ENCODE results near the gene CNST.
"Not testable (repeated sequence)": the region's sequence is repeated elsewhere in the genome, so short reads cannot be mapped to it uniquely, and the experiment has no call there.

CNST gene

DNA sequence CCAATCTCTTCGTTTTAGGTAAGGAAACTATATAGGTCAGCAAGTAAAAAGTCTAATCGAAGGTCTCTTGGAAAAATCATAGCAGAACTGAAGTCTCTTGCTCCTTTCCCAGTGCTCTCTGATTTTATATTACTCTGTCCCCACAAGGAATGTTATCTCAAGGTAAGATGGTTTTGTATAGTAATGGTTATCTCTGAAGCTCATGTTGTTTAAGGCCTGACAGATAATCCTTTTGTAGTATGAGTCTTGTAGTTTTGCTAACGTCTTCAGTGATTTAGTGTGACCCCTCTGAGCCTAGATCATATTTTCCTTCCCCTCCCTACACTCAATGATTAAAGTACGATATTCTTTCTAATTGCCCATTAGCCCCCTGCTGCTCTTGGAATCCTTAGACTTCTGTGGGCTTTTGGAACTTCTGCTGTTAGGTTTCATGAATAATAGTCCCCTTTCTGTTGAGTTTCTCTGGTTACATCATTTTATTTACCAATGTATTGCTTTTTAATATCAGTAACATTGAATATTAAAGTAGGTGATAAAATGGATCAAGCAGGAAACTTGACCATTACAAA is 52.1 kb downstream of the CNST start:
- no peak overlapping the region for H3K27ac ChIP-seq (ENCODE audit: low read depth, low read length)
- H3K4me1 ChIP-seq (ENCODE audit: control insufficient read depth, insufficient read depth, low read length, unreplicated experiment): peaks cover 19% of the 10 kb centered on the region
- peaks cover 6% of the 10 kb centered on the region for H3K79me2 ChIP-seq (ENCODE audit: control insufficient read depth, insufficient read depth, low read length, unreplicated experiment)
- no peak overlapping the region for H2AFZ ChIP-seq (ENCODE audit: low read length, unreplicated experiment)
- H3K4me3 ChIP-seq (ENCODE audit: low read depth, low read length): no peak overlapping the region
- H3K36me3 ChIP-seq (ENCODE audit: insufficient read depth, low read length): no peaks in the 10 kb centered on the region
- no peaks in the 10 kb centered on the region for H3K27me3 ChIP-seq (ENCODE audit: insufficient read depth, low read length)

DNA sequence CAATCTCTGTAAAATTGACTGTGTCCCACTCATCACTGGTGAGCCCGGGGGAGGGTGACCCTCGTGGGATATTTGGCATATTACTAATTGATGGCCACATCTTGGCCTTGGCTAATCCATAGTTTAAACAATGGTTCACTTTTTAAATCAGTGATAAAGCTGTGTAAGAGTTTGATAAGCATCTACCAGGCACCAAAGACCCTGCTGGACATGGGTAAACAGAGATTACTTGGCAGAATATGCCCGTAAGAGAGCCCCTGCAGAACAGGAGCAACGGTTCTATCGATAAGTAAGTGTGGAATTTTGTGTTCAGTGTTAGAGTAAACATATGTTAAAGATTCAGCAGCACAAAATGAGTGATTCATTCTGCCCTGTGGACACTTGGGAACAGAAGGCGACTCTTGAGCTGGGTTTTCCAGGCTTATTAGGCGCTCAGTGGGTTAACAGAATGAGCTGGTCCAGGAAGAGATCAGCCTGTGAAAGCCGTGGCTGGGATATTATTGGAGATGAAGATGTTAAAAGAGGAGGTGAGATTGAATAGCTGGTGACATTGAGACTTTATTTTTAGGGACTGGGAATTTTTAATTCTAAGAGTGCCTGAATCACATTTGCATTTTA is 55.9 kb downstream of the CNST start:
- Histone ChIP-seq H3K79me2 (ENCODE audit: control insufficient read depth, insufficient read depth, low read length, unreplicated experiment) (peaks cover 6% of the 10 kb centered on the region), H3K27me3 (ENCODE audit: insufficient read depth, low read length) (no peaks in the 10 kb centered on the region), H3K36me3 (ENCODE audit: insufficient read depth, low read length) (peaks cover 3% of the 10 kb centered on the region; the same call in 1 of the 2 replicates), H3K4me3 (ENCODE audit: low read depth, low read length) (no peak overlapping the region), H3K27ac (ENCODE audit: low read depth, low read length) (no peak overlapping the region), H2AFZ (ENCODE audit: low read length, unreplicated experiment) (no peak overlapping the region), H3K4me1 (ENCODE audit: control insufficient read depth, insufficient read depth, low read length, unreplicated experiment) (peaks cover 5% of the 10 kb centered on the region)

DNA sequence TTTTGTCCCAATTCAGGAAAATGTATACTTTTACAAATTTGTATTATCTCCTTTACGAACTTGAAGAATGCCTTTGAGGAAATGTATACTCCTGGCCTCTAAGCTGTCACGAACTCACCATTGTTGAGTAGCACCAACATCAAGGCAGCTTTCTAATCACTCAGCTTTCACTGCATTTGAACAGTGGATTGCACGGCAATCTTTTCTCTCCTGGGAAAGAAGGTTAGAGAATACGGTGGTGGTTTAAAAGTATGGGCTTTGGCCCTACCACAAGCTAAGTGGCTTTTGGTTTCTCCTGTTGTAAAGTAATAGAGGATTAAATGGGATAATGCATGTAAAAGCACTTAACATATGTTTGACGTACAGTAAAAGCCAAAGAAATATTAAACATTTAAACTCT is 57.8 kb downstream of the CNST start:
- Histone ChIP-seq H3K4me1 (ENCODE audit: control insufficient read depth, insufficient read depth, low read length, unreplicated experiment) (peaks cover 2% of the 10 kb centered on the region), H2AFZ (ENCODE audit: low read length, unreplicated experiment) (no peak overlapping the region), H3K79me2 (ENCODE audit: control insufficient read depth, insufficient read depth, low read length, unreplicated experiment) (peaks cover 2% of the 10 kb centered on the region), H3K36me3 (ENCODE audit: insufficient read depth, low read length) (peaks cover 6% of the 10 kb centered on the region; the same call in 1 of the 2 replicates), H3K27ac (ENCODE audit: low read depth, low read length) (no peak overlapping the region), H3K27me3 (ENCODE audit: insufficient read depth, low read length) (no peaks in the 10 kb centered on the region), H3K4me3 (ENCODE audit: low read depth, low read length) (no peak overlapping the region)

DNA sequence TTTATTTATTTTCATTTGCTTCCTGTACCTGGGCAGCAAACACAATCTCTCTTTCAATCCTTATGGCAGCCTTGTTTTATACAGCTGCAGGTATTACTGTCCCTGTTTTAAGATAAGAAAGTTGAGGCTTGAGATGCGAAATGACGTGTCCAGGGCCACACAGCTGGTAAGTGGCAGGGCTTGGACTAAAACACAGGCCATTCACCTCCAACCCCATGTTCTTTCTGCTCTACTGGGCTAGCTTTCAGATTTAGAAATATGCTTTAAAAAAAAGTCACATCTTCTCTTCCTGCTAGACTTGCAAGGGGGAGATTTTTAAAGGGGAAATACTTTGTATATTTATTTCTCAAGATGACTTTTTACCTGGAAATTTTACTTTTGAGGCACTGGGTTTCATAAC is 62.8 kb downstream of the CNST start:
- H3K36me3 ChIP-seq (ENCODE audit: insufficient read depth, low read length): peaks cover 16% of the 10 kb centered on the region
- H3K27ac ChIP-seq (ENCODE audit: low read depth, low read length): no peak overlapping the region
- H3K4me3 ChIP-seq (ENCODE audit: low read depth, low read length): no peak overlapping the region
- no peaks in the 10 kb centered on the region for H3K27me3 ChIP-seq (ENCODE audit: insufficient read depth, low read length)
- H3K4me1 ChIP-seq (ENCODE audit: control insufficient read depth, insufficient read depth, low read length, unreplicated experiment): peaks cover 32% of the 10 kb centered on the region
- H2AFZ ChIP-seq (ENCODE audit: low read length, unreplicated experiment): no peak overlapping the region
- H3K79me2 ChIP-seq (ENCODE audit: control insufficient read depth, insufficient read depth, low read length, unreplicated experiment): no peaks in the 10 kb centered on the region

DNA sequence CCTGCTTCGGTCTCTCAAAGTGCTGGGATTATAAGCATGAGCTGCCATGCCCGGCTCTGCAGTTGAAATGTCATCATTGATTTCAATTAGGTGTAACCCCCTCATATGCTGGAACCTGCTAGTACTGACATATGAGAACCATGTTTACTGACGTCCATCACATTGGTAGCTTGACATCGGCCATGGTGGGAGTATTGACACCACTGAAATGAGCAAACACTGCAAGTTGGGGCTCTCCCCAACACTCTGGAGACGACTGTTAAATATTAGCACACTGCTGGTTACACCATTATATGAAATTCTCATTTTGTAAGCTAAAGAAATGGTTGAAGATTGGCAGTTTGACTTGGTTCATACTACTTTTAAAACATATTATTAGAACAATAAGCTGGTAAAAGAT is 63.7 kb downstream of the CNST start:
- H3K27ac ChIP-seq (ENCODE audit: low read depth, low read length): no peak overlapping the region
- peaks cover 32% of the 10 kb centered on the region for H3K4me1 ChIP-seq (ENCODE audit: control insufficient read depth, insufficient read depth, low read length, unreplicated experiment)
- H3K27me3 ChIP-seq (ENCODE audit: insufficient read depth, low read length): no peaks in the 10 kb centered on the region
- no peaks in the 10 kb centered on the region for H3K79me2 ChIP-seq (ENCODE audit: control insufficient read depth, insufficient read depth, low read length, unreplicated experiment)
- H2AFZ ChIP-seq (ENCODE audit: low read length, unreplicated experiment): no peak overlapping the region
- peaks cover 22% of the 10 kb centered on the region for H3K36me3 ChIP-seq (ENCODE audit: insufficient read depth, low read length)
- H3K4me3 ChIP-seq (ENCODE audit: low read depth, low read length): no peak overlapping the region

DNA sequence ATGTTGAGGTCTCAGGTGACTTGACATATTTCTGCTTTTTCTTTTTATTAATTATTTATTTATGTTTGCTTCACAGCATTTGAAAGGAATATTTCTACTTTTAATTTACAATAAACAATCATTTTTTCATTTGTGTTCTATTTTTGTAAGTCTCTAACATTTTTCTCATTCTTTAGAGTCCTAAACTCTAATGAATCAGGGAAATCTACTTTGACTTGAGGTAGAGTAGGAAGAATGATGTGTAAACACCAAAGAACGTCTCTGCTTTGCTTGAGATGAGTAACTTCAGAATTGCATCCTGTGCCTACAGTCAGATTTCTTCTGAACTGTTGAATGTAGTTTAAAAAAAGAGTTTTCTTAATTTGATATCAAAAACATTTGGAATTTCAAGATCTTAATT is 65.2 kb downstream of the CNST start:
- no peaks in the 10 kb centered on the region for H3K27me3 ChIP-seq (ENCODE audit: insufficient read depth, low read length)
- no peak overlapping the region for H3K4me3 ChIP-seq (ENCODE audit: low read depth, low read length)
- peaks cover 32% of the 10 kb centered on the region for H3K4me1 ChIP-seq (ENCODE audit: control insufficient read depth, insufficient read depth, low read length, unreplicated experiment)
- H3K79me2 ChIP-seq (ENCODE audit: control insufficient read depth, insufficient read depth, low read length, unreplicated experiment): no peaks in the 10 kb centered on the region
- peaks cover 22% of the 10 kb centered on the region for H3K36me3 ChIP-seq (ENCODE audit: insufficient read depth, low read length)
- no peak overlapping the region for H2AFZ ChIP-seq (ENCODE audit: low read length, unreplicated experiment)
- peak overlapping the region; percentile 85 for H3K27ac ChIP-seq (ENCODE audit: low read depth, low read length)

DNA sequence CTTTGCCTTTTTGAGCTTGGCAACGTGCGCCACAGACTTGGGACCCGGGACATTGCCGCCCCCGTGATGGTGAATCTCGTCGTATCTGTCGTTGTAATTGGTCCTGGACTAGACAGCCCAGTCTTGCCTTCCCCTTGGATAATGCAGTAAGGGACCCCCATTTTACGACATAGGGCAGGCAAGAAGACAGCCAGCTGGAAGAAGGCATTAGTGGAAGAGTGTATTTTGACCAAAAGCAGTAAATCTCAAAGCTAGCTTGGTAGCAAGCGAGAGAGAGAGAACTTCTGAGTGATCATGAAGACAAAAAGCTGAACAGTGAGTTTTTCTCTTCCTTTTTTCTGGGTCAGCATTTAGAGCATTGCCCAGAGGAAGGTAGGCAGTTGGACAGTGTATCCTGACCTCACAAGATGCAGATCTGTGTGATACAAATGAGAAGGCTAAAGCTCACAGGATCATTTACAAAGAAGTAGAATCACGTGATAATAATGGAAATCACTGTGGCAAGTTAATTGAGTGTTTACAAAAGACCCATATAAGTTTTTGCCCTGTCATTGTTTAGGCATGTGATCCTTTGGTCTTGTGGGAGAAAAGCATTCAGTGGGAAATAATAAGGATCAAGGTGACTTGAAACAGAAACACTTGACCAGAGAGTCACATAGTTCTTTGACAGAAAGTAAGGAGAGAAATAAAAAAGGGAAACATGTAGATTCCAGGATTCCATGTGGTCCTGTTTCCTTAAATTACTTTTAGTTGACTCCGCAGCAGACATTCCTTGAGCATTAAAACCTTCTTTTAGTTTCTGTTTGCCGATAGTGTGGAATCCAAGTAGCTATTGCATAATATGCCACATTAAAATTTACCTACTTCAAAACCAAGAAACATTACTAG is 66.3 kb downstream of the CNST start:
- Histone ChIP-seq H3K79me2 (ENCODE audit: control insufficient read depth, insufficient read depth, low read length, unreplicated experiment) (no peaks in the 10 kb centered on the region), H3K4me1 (ENCODE audit: control insufficient read depth, insufficient read depth, low read length, unreplicated experiment) (peaks cover 32% of the 10 kb centered on the region), H3K27ac (ENCODE audit: low read depth, low read length) (peak overlapping the region; percentile 85), H3K27me3 (ENCODE audit: insufficient read depth, low read length) (no peaks in the 10 kb centered on the region), H2AFZ (ENCODE audit: low read length, unreplicated experiment) (peak overlapping the region; percentile 82), H3K36me3 (ENCODE audit: insufficient read depth, low read length) (peaks cover 16% of the 10 kb centered on the region), H3K4me3 (ENCODE audit: low read depth, low read length) (peak overlapping the region; percentile 55)

DNA sequence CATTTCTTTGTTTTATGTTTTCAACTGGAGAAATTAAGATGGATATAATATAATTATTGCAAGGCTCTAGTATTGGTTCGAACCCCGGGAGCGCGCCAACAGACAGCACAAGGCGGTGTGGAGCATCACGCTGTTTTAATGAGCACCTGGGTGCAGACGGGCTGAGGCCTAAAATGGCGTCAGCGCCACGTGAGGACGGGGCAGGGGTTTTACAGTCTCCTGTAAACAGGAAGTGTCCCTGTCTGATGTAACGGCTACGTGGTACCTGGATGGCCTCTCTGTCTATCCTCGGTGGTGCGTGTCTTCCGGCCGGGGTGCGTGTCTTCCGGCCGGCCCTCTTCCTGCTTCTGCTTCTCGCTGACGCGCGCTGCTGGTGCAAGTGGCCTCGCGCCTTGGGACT is 68.4 kb downstream of the CNST start:
- Histone ChIP-seq H3K4me1 (ENCODE audit: control insufficient read depth, insufficient read depth, low read length, unreplicated experiment) (peaks cover 25% of the 10 kb centered on the region), H3K36me3 (ENCODE audit: insufficient read depth, low read length) (peaks cover 15% of the 10 kb centered on the region)
- H3K4me3 ChIP-seq (ENCODE audit: low read depth, low read length); H3K79me2 ChIP-seq (ENCODE audit: control insufficient read depth, insufficient read depth, low read length, unreplicated experiment); H3K27me3 ChIP-seq (ENCODE audit: insufficient read depth, low read length); H3K27ac ChIP-seq (ENCODE audit: low read depth, low read length); H2AFZ ChIP-seq (ENCODE audit: low read length, unreplicated experiment): not testable (repeated sequence)

DNA sequence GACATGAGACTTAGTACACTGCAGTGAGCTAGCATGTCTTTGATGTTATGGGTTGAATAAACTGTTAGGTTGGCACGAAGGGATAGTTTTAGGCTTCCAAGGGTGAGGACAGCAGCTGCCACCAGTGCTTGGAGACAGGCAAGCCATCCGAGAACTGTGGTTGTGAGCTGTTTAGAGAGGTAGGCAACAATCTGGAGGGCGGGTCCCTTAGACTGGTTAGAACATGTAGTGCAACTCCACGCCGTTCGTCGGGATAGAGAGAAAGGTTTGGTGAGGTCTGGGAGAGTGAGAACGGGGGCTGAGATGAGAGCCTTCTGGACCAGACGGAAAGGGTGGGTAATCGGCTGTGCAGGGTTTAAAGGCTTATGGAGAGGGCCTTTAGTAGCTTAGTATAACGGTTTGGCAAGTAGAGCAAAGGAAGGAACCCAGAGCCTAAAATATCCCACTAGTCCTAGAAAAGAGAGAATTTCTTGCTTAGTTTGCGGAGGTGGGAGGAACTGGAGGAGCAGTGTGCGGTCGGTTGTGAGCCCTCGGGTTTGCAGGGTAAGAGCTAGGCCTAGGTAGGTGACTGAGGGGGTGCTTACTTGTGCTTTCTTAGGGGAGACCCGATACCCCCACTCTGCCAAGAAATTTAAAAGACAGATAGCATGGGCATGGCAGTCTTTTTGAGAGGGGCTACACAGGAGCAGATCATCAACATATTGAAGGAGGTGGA is 72.8 kb downstream of the CNST start:
- Histone ChIP-seq H2AFZ (ENCODE audit: low read length, unreplicated experiment) (no peak overlapping the region), H3K4me3 (ENCODE audit: low read depth, low read length) (no peak overlapping the region), H3K4me1 (ENCODE audit: control insufficient read depth, insufficient read depth, low read length, unreplicated experiment) (no peaks in the 10 kb centered on the region), H3K27ac (ENCODE audit: low read depth, low read length) (no peak overlapping the region), H3K36me3 (ENCODE audit: insufficient read depth, low read length) (peaks cover 10% of the 10 kb centered on the region), H3K27me3 (ENCODE audit: insufficient read depth, low read length) (no peaks in the 10 kb centered on the region), H3K79me2 (ENCODE audit: control insufficient read depth, insufficient read depth, low read length, unreplicated experiment) (no peaks in the 10 kb centered on the region)

DNA sequence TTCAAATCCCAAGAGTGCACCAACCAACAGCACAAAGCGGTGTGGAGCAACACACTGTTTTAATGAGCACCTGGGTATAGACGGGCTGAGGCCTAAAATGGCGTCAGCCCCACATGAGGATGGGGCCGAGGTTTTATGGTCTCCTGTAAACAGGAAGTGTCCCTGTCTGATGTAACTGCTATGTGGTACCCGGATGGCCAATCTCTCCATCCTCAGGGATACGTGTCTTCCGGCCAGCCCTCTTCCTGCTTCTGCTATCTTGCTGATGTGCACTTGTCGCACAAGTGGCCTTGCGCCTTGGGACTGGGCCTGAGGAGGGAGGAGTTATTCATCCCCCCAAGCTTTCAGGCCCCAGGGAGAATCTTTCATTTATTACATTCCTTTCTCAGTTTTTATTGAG is 73.5 kb downstream of the CNST start:
- no peak overlapping the region for H3K27ac ChIP-seq (ENCODE audit: low read depth, low read length)
- peaks cover 5% of the 10 kb centered on the region; the same call in 1 of the 2 replicates for H3K36me3 ChIP-seq (ENCODE audit: insufficient read depth, low read length)
- no peaks in the 10 kb centered on the region for H3K4me1 ChIP-seq (ENCODE audit: control insufficient read depth, insufficient read depth, low read length, unreplicated experiment)

More for the DNA sequence above, 73.5 kb downstream of the CNST start:
- Histone ChIP-seq H2AFZ (ENCODE audit: low read length, unreplicated experiment) (no peak overlapping the region), H3K79me2 (ENCODE audit: control insufficient read depth, insufficient read depth, low read length, unreplicated experiment) (no peaks in the 10 kb centered on the region), H3K4me3 (ENCODE audit: low read depth, low read length) (no peak overlapping the region), H3K27me3 (ENCODE audit: insufficient read depth, low read length) (no peaks in the 10 kb centered on the region)
